ENCODE measurements around the gene ALG9. TPM values are rescaled to one million over a fixed set of nuclear protein-coding genes. Genes with fewer than 3 reads are reported as not detected.

ALG9 gene
- total and polyA plus RNA-seq, 10 of the 15 experiments (the other 5 are each of a cell fraction or from before 2014, with no cell fraction given): 10.8 to 41.6 (median 25.5) TPM

DNA sequence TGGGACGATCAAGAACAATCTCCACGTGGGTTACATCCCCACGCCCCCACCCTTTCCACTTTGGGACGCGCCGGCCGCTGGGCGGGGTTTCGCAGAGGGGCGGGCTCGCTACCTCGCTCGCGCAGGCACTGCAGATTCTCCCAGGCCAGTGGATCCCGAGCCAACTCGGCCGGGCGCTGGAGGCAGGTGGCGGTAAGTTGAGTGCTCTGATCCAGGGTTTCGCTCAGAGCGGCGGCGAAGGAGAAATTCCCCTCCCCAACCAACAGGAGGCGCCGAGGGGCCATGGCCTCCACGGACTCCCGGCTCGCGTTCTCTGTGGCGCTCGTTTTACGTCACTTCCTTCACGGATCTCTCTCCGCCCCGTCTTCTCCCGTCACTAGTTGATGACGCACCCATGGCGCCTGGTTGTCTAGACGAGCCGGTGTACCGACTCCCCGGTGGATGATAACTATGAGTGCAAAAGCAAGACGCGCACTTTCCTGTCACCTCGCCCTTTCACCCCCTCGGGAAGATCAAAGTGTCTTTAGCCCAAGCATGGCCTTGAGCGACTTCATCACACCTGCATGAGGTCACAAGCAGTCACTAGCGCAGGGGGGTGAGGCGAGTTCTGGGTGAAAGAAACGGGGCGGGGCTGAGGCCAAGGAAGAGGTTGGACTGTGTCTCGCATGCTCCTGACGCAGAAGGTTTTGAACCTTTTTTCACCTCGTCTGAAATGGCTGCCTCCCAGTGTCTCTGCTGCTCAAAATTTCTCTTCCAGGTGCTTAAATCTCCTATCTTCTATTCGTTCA lies 7.7 kb upstream of the ALG9 start, which contains the start of the genes CFAP68 and FDXACB1 (continued):
- TF ChIP-seq HDAC6 (IDR thresholded peaks at IDR 0.05; ENCODE audit: unreplicated experiment) (no peak), RBBP5 (conservative IDR thresholded peaks at IDR 0.05) (no peak), SMARCA5 (IDR thresholded peaks at IDR 0.05) (peak; percentile 83; the same call in 1 of the 2 replicates), NRF1 (conservative IDR thresholded peaks at IDR 0.05; ENCODE audit: low read depth, low read length) (no peak), EZH2 (IDR thresholded peaks at IDR 0.05; ENCODE audit: borderline replicate concordance, control insufficient read depth, low read depth, low read length) (no peak), RFX5 (IDR thresholded peaks at IDR 0.05; ENCODE audit: low read depth, low read length) (0 out of 2 replicates have a peak, but pooled peaks have one; percentile 44), SREBF1 (IDR thresholded peaks at IDR 0.05; ENCODE audit: low read length) (no peak), JUNB (IDR thresholded peaks at IDR 0.05) (no peak), MEF2A (IDR thresholded peaks at IDR 0.05; ENCODE audit: insufficient read depth, low read depth, low read length) (no peak)
- TF ChIP-seq, protein P1, sequence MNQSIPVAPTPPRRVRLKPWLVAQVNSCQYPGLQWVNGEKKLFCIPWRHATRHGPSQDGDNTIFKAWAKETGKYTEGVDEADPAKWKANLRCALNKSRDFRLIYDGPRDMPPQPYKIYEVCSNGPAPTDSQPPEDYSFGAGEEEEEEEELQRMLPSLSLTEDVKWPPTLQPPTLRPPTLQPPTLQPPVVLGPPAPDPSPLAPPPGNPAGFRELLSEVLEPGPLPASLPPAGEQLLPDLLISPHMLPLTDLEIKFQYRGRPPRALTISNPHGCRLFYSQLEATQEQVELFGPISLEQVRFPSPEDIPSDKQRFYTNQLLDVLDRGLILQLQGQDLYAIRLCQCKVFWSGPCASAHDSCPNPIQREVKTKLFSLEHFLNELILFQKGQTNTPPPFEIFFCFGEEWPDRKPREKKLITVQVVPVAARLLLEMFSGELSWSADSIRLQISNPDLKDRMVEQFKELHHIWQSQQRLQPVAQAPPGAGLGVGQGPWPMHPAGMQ (IDR thresholded peaks at IDR 0.05; ENCODE audit: borderline replicate concordance): no peak
- TF ChIP-seq, protein P2, sequence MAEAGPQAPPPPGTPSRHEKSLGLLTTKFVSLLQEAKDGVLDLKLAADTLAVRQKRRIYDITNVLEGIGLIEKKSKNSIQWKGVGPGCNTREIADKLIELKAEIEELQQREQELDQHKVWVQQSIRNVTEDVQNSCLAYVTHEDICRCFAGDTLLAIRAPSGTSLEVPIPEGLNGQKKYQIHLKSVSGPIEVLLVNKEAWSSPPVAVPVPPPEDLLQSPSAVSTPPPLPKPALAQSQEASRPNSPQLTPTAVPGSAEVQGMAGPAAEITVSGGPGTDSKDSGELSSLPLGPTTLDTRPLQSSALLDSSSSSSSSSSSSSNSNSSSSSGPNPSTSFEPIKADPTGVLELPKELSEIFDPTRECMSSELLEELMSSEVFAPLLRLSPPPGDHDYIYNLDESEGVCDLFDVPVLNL (IDR thresholded peaks at IDR 0.05; ENCODE audit: low read depth, low read length): no peak
- TF ChIP-seq, protein P3, sequence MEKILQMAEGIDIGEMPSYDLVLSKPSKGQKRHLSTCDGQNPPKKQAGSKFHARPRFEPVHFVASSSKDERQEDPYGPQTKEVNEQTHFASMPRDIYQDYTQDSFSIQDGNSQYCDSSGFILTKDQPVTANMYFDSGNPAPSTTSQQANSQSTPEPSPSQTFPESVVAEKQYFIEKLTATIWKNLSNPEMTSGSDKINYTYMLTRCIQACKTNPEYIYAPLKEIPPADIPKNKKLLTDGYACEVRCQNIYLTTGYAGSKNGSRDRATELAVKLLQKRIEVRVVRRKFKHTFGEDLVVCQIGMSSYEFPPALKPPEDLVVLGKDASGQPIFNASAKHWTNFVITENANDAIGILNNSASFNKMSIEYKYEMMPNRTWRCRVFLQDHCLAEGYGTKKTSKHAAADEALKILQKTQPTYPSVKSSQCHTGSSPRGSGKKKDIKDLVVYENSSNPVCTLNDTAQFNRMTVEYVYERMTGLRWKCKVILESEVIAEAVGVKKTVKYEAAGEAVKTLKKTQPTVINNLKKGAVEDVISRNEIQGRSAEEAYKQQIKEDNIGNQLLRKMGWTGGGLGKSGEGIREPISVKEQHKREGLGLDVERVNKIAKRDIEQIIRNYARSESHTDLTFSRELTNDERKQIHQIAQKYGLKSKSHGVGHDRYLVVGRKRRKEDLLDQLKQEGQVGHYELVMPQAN (conservative IDR thresholded peaks at IDR 0.05): peak; percentile 77; the same call in 1 of the 2 replicates
- TF ChIP-seq, protein P4, sequence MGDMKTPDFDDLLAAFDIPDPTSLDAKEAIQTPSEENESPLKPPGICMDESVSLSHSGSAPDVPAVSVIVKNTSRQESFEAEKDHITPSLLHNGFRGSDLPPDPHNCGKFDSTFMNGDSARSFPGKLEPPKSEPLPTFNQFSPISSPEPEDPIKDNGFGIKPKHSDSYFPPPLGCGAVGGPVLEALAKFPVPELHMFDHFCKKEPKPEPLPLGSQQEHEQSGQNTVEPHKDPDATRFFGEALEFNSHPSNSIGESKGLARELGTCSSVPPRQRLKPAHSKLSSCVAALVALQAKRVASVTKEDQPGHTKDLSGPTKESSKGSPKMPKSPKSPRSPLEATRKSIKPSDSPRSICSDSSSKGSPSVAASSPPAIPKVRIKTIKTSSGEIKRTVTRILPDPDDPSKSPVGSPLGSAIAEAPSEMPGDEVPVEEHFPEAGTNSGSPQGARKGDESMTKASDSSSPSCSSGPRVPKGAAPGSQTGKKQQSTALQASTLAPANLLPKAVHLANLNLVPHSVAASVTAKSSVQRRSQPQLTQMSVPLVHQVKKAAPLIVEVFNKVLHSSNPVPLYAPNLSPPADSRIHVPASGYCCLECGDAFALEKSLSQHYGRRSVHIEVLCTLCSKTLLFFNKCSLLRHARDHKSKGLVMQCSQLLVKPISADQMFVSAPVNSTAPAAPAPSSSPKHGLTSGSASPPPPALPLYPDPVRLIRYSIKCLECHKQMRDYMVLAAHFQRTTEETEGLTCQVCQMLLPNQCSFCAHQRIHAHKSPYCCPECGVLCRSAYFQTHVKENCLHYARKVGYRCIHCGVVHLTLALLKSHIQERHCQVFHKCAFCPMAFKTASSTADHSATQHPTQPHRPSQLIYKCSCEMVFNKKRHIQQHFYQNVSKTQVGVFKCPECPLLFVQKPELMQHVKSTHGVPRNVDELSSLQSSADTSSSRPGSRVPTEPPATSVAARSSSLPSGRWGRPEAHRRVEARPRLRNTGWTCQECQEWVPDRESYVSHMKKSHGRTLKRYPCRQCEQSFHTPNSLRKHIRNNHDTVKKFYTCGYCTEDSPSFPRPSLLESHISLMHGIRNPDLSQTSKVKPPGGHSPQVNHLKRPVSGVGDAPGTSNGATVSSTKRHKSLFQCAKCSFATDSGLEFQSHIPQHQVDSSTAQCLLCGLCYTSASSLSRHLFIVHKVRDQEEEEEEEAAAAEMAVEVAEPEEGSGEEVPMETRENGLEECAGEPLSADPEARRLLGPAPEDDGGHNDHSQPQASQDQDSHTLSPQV (IDR thresholded peaks at IDR 0.05): 0 out of 2 replicates have a peak, but pooled peaks have one; percentile 83
- TF ChIP-seq, protein P5, sequence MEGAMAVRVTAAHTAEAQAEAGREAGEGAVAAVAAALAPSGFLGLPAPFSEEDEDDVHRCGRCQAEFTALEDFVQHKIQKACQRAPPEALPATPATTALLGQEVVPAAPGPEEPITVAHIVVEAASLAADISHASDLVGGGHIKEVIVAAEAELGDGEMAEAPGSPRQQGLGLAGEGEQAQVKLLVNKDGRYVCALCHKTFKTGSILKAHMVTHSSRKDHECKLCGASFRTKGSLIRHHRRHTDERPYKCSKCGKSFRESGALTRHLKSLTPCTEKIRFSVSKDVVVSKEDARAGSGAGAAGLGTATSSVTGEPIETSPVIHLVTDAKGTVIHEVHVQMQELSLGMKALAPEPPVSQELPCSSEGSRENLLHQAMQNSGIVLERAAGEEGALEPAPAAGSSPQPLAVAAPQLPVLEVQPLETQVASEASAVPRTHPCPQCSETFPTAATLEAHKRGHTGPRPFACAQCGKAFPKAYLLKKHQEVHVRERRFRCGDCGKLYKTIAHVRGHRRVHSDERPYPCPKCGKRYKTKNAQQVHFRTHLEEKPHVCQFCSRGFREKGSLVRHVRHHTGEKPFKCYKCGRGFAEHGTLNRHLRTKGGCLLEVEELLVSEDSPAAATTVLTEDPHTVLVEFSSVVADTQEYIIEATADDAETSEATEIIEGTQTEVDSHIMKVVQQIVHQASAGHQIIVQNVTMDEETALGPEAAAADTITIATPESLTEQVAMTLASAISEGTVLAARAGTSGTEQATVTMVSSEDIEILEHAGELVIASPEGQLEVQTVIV (IDR thresholded peaks at IDR 0.05; ENCODE audit: borderline replicate concordance, partially characterized antibody): peak; percentile 63
- TF ChIP-seq, protein P6, sequence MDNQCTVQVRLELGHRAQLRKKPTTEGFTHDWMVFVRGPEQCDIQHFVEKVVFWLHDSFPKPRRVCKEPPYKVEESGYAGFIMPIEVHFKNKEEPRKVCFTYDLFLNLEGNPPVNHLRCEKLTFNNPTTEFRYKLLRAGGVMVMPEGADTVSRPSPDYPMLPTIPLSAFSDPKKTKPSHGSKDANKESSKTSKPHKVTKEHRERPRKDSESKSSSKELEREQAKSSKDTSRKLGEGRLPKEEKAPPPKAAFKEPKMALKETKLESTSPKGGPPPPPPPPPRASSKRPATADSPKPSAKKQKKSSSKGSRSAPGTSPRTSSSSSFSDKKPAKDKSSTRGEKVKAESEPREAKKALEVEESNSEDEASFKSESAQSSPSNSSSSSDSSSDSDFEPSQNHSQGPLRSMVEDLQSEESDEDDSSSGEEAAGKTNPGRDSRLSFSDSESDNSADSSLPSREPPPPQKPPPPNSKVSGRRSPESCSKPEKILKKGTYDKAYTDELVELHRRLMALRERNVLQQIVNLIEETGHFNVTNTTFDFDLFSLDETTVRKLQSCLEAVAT (IDR thresholded peaks at IDR 0.05): peak; percentile 89; the same call in 1 of the 2 replicates

All from GM12878 (cell line).